DND-41 (cell line): ENCODE measurements around the gene DCAF15.

ENCODE experiments used
- ATAC-seq: fragments of 200-7000 bp; cut with Tn5 transposase; 3 replicates; pipeline ENCODE4 v1.9.1; 2021; ENCODE audit warnings: low read depth; ENCODE audit not compliant: insufficient read depth
- DNase-seq: peaks from one replicate; pipeline ENCODE4 v3.0.0-alpha.2; 2020
- H2AFZ ChIP-seq: 2 replicates; pipeline ENCODE4 v1.6.0; 2012; ENCODE audit warnings: low read depth, low read length
- H3K27ac ChIP-seq: 2 replicates; pipeline ENCODE4 v1.5.1; 2012; ENCODE audit warnings: low read length, inconsistent platforms
- H3K27me3 ChIP-seq: fragments of 200-600 bp; sonication (generic); 2 replicates; pipeline ENCODE4 v1.6.0; 2012; ENCODE audit warnings: low read length, mild to moderate bottlenecking, inconsistent platforms; ENCODE audit not compliant: insufficient read depth, poor library complexity
- H3K36me3 ChIP-seq: 2 replicates; pipeline ENCODE4 v1.5.1; 2012; ENCODE audit warnings: low read length, inconsistent platforms; ENCODE audit not compliant: insufficient read depth
- H3K4me1 ChIP-seq: 2 replicates; pipeline ENCODE4 v1.5.1; 2012; ENCODE audit warnings: mild to moderate bottlenecking, low read length; ENCODE audit not compliant: insufficient read depth
- H3K4me2 ChIP-seq: 2 replicates; pipeline ENCODE4 v1.6.0; 2012; ENCODE audit warnings: mild to moderate bottlenecking, moderate library complexity, low read length, inconsistent platforms; ENCODE audit not compliant: insufficient read depth
- H3K4me3 ChIP-seq, 2 experiments: fragments of 200-600 bp in 1 of 2; shearing (Covaris generic) in 1 of 2; 2 replicates each; pipeline ENCODE4 v1.5.1; 2012 to 2016; ENCODE audit warnings: inconsistent platforms in 2 of 2, low read length in 2 of 2, mild to moderate bottlenecking in 2 of 2, low read depth in 1 of 2, moderate library complexity in 1 of 2
- H3K79me2 ChIP-seq: 2 replicates; pipeline ENCODE4 v1.6.0; 2012; ENCODE audit warnings: low read length, inconsistent platforms; ENCODE audit not compliant: insufficient read depth
- H3K9ac ChIP-seq: 2 replicates; pipeline ENCODE4 v1.6.0; 2012; ENCODE audit warnings: low read depth, mild to moderate bottlenecking, inconsistent platforms, low read length, moderate library complexity
- H3K9me3 ChIP-seq: 2 replicates; pipeline ENCODE4 v1.5.1; 2012; ENCODE audit warnings: low read length, moderate library complexity, mild to moderate bottlenecking, inconsistent platforms; ENCODE audit not compliant: insufficient read depth, severe bottlenecking
- H4K20me1 ChIP-seq: 2 replicates; pipeline ENCODE4 v1.6.0; 2012; ENCODE audit warnings: low read length; ENCODE audit not compliant: insufficient read depth
- CTCF ChIP-seq: IDR thresholded peaks from 2 replicates; pipeline ENCODE4 v1.5.1; 2012; ENCODE audit warnings: borderline replicate concordance, low read length, moderate library complexity, mild to moderate bottlenecking; ENCODE audit not compliant: poor library complexity, severe bottlenecking; ENCODE audit errors: extremely low read depth
- EZH2 ChIP-seq: IDR thresholded peaks from 3 replicates; pipeline ENCODE4 v1.6.1; 2012; ENCODE audit warnings: borderline replicate concordance, low read depth, mild to moderate bottlenecking, moderate library complexity, low read length, inconsistent platforms; ENCODE audit not compliant: severe bottlenecking

Gene DCAF15

GRCh38 chr19:13980340-13980739, 28.0 kb downstream of the DCAF15 start:
- Histone ChIP-seq H3K9me3 (no peaks in the 10 kb centered on the region), H4K20me1 (no peaks in the 10 kb centered on the region), H3K9ac (no peak overlapping the region), H3K79me2 (no peaks in the 10 kb centered on the region), H3K4me2 (no peak overlapping the region), H2AFZ (no peak overlapping the region), H3K36me3 (peaks cover 48% of the 10 kb centered on the region), H3K4me3 (no peak overlapping the region), H3K27ac (no peak overlapping the region), H3K27me3 (no peaks in the 10 kb centered on the region), H3K4me1 (no peaks in the 10 kb centered on the region)
- ATAC-seq = no peak
- no peak for TF ChIP-seq EZH2
- no peak for DNase-seq

GRCh38 chr19:13981021-13981420, 28.7 kb downstream of the DCAF15 start:
- Histone ChIP-seq H3K9me3 (no peaks in the 10 kb centered on the region), H3K36me3 (peaks cover 48% of the 10 kb centered on the region), H3K9ac (no peak overlapping the region), H3K27me3 (no peaks in the 10 kb centered on the region), H3K27ac (no peak overlapping the region), H3K4me3 (no peak overlapping the region), H2AFZ (no peak overlapping the region), H3K79me2 (no peaks in the 10 kb centered on the region), H4K20me1 (no peaks in the 10 kb centered on the region), H3K4me1 (peaks cover 5% of the 10 kb centered on the region), H3K4me2 (no peak overlapping the region)
- TF ChIP-seq EZH2 (no peak), CTCF (no peak)
- no peak for DNase-seq
- ATAC-seq = no peak

GRCh38 chr19:13981467-13981866, 29.2 kb downstream of the DCAF15 start:
- peaks cover 44% of the 10 kb centered on the region for H3K36me3 ChIP-seq
- DNase-seq (no peak), ATAC-seq (no peak)
- peaks cover 10% of the 10 kb centered on the region for H3K4me1 ChIP-seq
- H3K79me2 ChIP-seq = no peaks in the 10 kb centered on the region
- no peak overlapping the region for H3K4me3 ChIP-seq
- H2AFZ ChIP-seq = no peak overlapping the region
- no peaks in the 10 kb centered on the region for H3K27me3 ChIP-seq
- no peak for TF ChIP-seq CTCF
- no peak for TF ChIP-seq EZH2
- H3K9me3 ChIP-seq = no peaks in the 10 kb centered on the region
- H3K27ac ChIP-seq = 0 out of 2 replicates have a peak overlapping the region, but pooled peaks have one; percentile 11
- H3K4me2 ChIP-seq = no peak overlapping the region
- H4K20me1 ChIP-seq = no peaks in the 10 kb centered on the region
- H3K9ac ChIP-seq = no peak overlapping the region

- Histone ChIP-seq H3K9ac (no peak overlapping the region), H2AFZ (no peak overlapping the region), H3K4me3 (no peak overlapping the region), H3K4me2 (no peak overlapping the region), H3K27ac (no peak overlapping the region), H3K36me3 (peaks cover 41% of the 10 kb centered on the region), H3K27me3 (no peaks in the 10 kb centered on the region), H4K20me1 (no peaks in the 10 kb centered on the region), H3K79me2 (no peaks in the 10 kb centered on the region), H3K4me1 (peaks cover 16% of the 10 kb centered on the region), H3K9me3 (no peaks in the 10 kb centered on the region)
- TF ChIP-seq CTCF (no peak), EZH2 (no peak)
- ATAC-seq (no peak), DNase-seq (no peak)
Observed at GRCh38 chr19:13981988-13982501, 29.7 kb downstream of the DCAF15 start.
